Trophoblast cell (in vitro differentiated cells and primary cell): Measurements from ENCODE around the gene ZNF331.

Experiments
- DNase-seq, 2 donors: peaks; one replicate each; pipeline ENCODE4 v3.0.0-alpha.2; 2016
- H2AFZ ChIP-seq: 2 replicates; pipeline ENCODE4 v1.6.1; 2013; ENCODE audit warnings: low read length, moderate library complexity, mild to moderate bottlenecking; ENCODE audit not compliant: insufficient read depth, poor library complexity
- H2AK5ac ChIP-seq: 2 replicates; pipeline ENCODE4 v1.6.1; 2013; ENCODE audit warnings: mild to moderate bottlenecking, low read length
- H2BK120ac ChIP-seq: 2 replicates; pipeline ENCODE4 v1.6.1; 2013; ENCODE audit warnings: low read length, mild to moderate bottlenecking, moderate library complexity; ENCODE audit not compliant: insufficient read depth, poor library complexity
- H2BK12ac ChIP-seq: 2 replicates; pipeline ENCODE4 v1.6.1; 2013; ENCODE audit warnings: mild to moderate bottlenecking, low read length, moderate library complexity
- H2BK5ac ChIP-seq: 2 replicates; pipeline ENCODE4 v1.6.1; 2013; ENCODE audit warnings: low read length, low read depth, moderate library complexity, mild to moderate bottlenecking; ENCODE audit not compliant: poor library complexity
- H3K14ac ChIP-seq: 2 replicates; pipeline ENCODE4 v1.6.1; 2013; ENCODE audit warnings: mild to moderate bottlenecking, low read length
- H3K18ac ChIP-seq: 2 replicates; pipeline ENCODE4 v1.6.1; 2013; ENCODE audit warnings: mild to moderate bottlenecking, low read length
- H3K23ac ChIP-seq: 2 replicates; pipeline ENCODE4 v1.6.1; 2013; ENCODE audit warnings: low read length
- H3K27ac ChIP-seq: 2 replicates; pipeline ENCODE4 v1.5.1; 2013; ENCODE audit warnings: low read depth, mild to moderate bottlenecking, inconsistent platforms, low read length, moderate library complexity
- H3K27me3 ChIP-seq: 2 replicates; pipeline ENCODE4 v1.6.1; 2013; ENCODE audit warnings: inconsistent platforms, mild to moderate bottlenecking, low read length, moderate library complexity; ENCODE audit not compliant: insufficient read depth
- H3K36me3 ChIP-seq, 2 experiments: 1 replicate in 1 of 2; 2 replicates in 1 of 2; pipeline ENCODE4 v1.6.1; 2013; ENCODE audit warnings: low read length in 2 of 2, mild to moderate bottlenecking in 2 of 2, moderate library complexity in 1 of 2; ENCODE audit not compliant: insufficient read depth in 2 of 2, control insufficient read depth in 1 of 2
- H3K4ac ChIP-seq: 2 replicates; pipeline ENCODE4 v1.6.1; 2013; ENCODE audit warnings: low read depth, mild to moderate bottlenecking, low read length, moderate library complexity
- H3K4me1 ChIP-seq, 2 experiments: 1 replicate in 1 of 2; 2 replicates in 1 of 2; pipeline ENCODE4 v1.6.1; 2013; ENCODE audit warnings: low read length in 2 of 2, mild to moderate bottlenecking in 2 of 2, moderate library complexity in 1 of 2; ENCODE audit not compliant: insufficient read depth in 2 of 2, control insufficient read depth in 1 of 2
- H3K4me2 ChIP-seq: 2 replicates; pipeline ENCODE4 v1.6.1; 2013; ENCODE audit warnings: inconsistent platforms, mild to moderate bottlenecking, low read length, moderate library complexity
- H3K4me3 ChIP-seq: 2 replicates; pipeline ENCODE4 v1.5.1; 2013; ENCODE audit warnings: mild to moderate bottlenecking, low read depth, low read length, inconsistent platforms
- H3K79me1 ChIP-seq: one replicate; pipeline ENCODE4 v1.6.1; 2013; ENCODE audit warnings: low read length
- H3K79me2 ChIP-seq: 2 replicates; pipeline ENCODE4 v1.6.1; 2013; ENCODE audit warnings: low read length, mild to moderate bottlenecking; ENCODE audit not compliant: control insufficient read depth, insufficient read depth, poor library complexity
- H3K9ac ChIP-seq: 2 replicates; pipeline ENCODE4 v1.6.1; 2013; ENCODE audit warnings: mild to moderate bottlenecking, low read length
- H3K9me3 ChIP-seq: 2 replicates; pipeline ENCODE4 v1.6.1; 2013; ENCODE audit warnings: low read depth, mild to moderate bottlenecking, control low read depth, inconsistent platforms, low read length; ENCODE audit not compliant: insufficient read depth
- H4K12ac ChIP-seq: 2 replicates; pipeline ENCODE4 v1.6.1; 2013; ENCODE audit warnings: low read depth, mild to moderate bottlenecking, low read length, moderate library complexity
- H4K8ac ChIP-seq: 2 replicates; pipeline ENCODE4 v1.6.1; 2013; ENCODE audit warnings: low read depth, mild to moderate bottlenecking, low read length, moderate library complexity
- H4K91ac ChIP-seq: one replicate; pipeline ENCODE4 v1.6.1; 2013; ENCODE audit warnings: low read depth, mild to moderate bottlenecking, low read length, moderate library complexity
- WGBS: extraction: QIAGEN DNeasy Blood & Tissue Kit; methylation state at CpG from one replicate; pipeline ENCODE4 v1.1.7; 2013; ENCODE audit warnings: missing lambda C conversion rate; ENCODE audit not compliant: insufficient read length, insufficient coverage; ENCODE audit errors: extremely low coverage; 5-methylcytosine and 5-hydroxymethylcytosine counted together

The ZNF331 gene

GRCh38 chr19:53576941-53577653 lies 39.2 kb downstream of the ZNF331 start:
- Histone ChIP-seq H3K27me3 (no peaks in the 10 kb centered on the region), H3K14ac (no peak overlapping the region), H3K23ac (no peak overlapping the region), H3K4me1 (peaks cover 3 to 8% of the 10 kb centered on the region in 2 experiments), H3K18ac (no peak overlapping the region), H3K9ac (no peak overlapping the region), H3K79me1 (peaks cover 8% of the 10 kb centered on the region), H2BK12ac (no peak overlapping the region), H3K4ac (no peak overlapping the region), H3K36me3 (peaks cover 31 to 37% of the 10 kb centered on the region in 2 experiments), H4K8ac (no peak overlapping the region), H3K27ac (no peak overlapping the region), H2BK120ac (no peak overlapping the region), H4K91ac (no peak overlapping the region), H3K4me3 (no peak overlapping the region), H3K4me2 (no peak overlapping the region), H2BK5ac (no peak overlapping the region), H2AFZ (no peak overlapping the region), H2AK5ac (no peak overlapping the region), H4K12ac (no peak overlapping the region), H3K79me2 (no peaks in the 10 kb centered on the region), H3K9me3 (peaks cover 11% of the 10 kb centered on the region)
- WGBS: no CpG with 5 or more reads among the region's 20 CpGs
- DNase-seq: peak; percentile 89 to 96

GRCh38 chr19:53577968-53578367 lies 40.0 kb downstream of the ZNF331 start:
- H3K79me1 ChIP-seq: peaks cover 12% of the 10 kb centered on the region

GRCh38 chr19:53579518-53579917 lies 41.6 kb downstream of the ZNF331 start:
- Histone ChIP-seq H3K14ac (no peak overlapping the region), H4K12ac (no peak overlapping the region), H3K79me2 (no peaks in the 10 kb centered on the region), H3K4me1 (peaks cover 4 to 8% of the 10 kb centered on the region in 2 experiments), H2BK5ac (no peak overlapping the region), H2BK120ac (no peak overlapping the region), H3K4ac (no peak overlapping the region), H3K36me3 (peaks cover 21 to 26% of the 10 kb centered on the region in 2 experiments), H3K27me3 (no peaks in the 10 kb centered on the region), H3K9me3 (peaks cover 11% of the 10 kb centered on the region), H2AFZ (no peak overlapping the region), H4K91ac (no peak overlapping the region), H3K4me2 (no peak overlapping the region), H3K79me1 (peaks cover 14% of the 10 kb centered on the region), H4K8ac (no peak overlapping the region), H3K4me3 (no peak overlapping the region), H3K18ac (no peak overlapping the region), H2AK5ac (no peak overlapping the region), H3K27ac (no peak overlapping the region), H3K9ac (no peak overlapping the region), H2BK12ac (no peak overlapping the region), H3K23ac (no peak overlapping the region)
- no CpG with 5 or more reads among the region's 2 CpGs for WGBS
- no peak for DNase-seq

More at GRCh38 chr19:53577968-53578367, 40.0 kb downstream of the ZNF331 start:
- no peak overlapping the region for H3K4me3 ChIP-seq
- H3K14ac ChIP-seq: no peak overlapping the region
- H3K18ac ChIP-seq: no peak overlapping the region
- H3K79me2 ChIP-seq: no peaks in the 10 kb centered on the region
- no peak overlapping the region for H3K27ac ChIP-seq
- H2BK12ac ChIP-seq: no peak overlapping the region
- no peak overlapping the region for H3K4ac ChIP-seq
- peaks cover 31 to 37% of the 10 kb centered on the region in 2 experiments for H3K36me3 ChIP-seq
- H3K4me2 ChIP-seq: no peak overlapping the region
- H3K9me3 ChIP-seq: peaks cover 11% of the 10 kb centered on the region
- no peak overlapping the region for H4K8ac ChIP-seq
- no peak overlapping the region for H3K23ac ChIP-seq
- no peak overlapping the region for H2AK5ac ChIP-seq
- no peak overlapping the region for H2AFZ ChIP-seq
- H2BK120ac ChIP-seq: no peak overlapping the region
- DNase-seq: peak; percentile 67 to 78
- no peaks in the 10 kb centered on the region for H3K27me3 ChIP-seq
- no CpG with 5 or more reads among the region's 12 CpGs for WGBS
- H3K4me1 ChIP-seq: peaks cover 4 to 8% of the 10 kb centered on the region in 2 experiments
- H4K12ac ChIP-seq: no peak overlapping the region
- no peak overlapping the region for H4K91ac ChIP-seq
- H2BK5ac ChIP-seq: no peak overlapping the region
- no peak overlapping the region for H3K9ac ChIP-seq

- H3K27ac ChIP-seq: peak overlapping the region; percentile 54
- H3K14ac ChIP-seq: peak overlapping the region; percentile 65
- H3K4ac ChIP-seq: no peak overlapping the region
- H3K23ac ChIP-seq: no peak overlapping the region
- peak overlapping the region; percentile 82 for H2BK120ac ChIP-seq
- H3K79me2 ChIP-seq: no peaks in the 10 kb centered on the region
- no peak overlapping the region for H3K9ac ChIP-seq
- peak overlapping the region; percentile 67 for H2AK5ac ChIP-seq
- H3K79me1 ChIP-seq: peaks cover 14% of the 10 kb centered on the region
- peaks cover 4 to 8% of the 10 kb centered on the region in 2 experiments for H3K4me1 ChIP-seq
- H2BK5ac ChIP-seq: peak overlapping the region; percentile 83
- H3K4me3 ChIP-seq: no peak overlapping the region
- peak overlapping the region; percentile 26 for H3K18ac ChIP-seq
- H3K36me3 ChIP-seq: peaks cover 12 to 21% of the 10 kb centered on the region in 2 experiments
- H4K12ac ChIP-seq: no peak overlapping the region
- peak; percentile 73 to 96 for DNase-seq
- H3K9me3 ChIP-seq: peaks cover 11% of the 10 kb centered on the region
- peak overlapping the region; percentile 85 for H4K91ac ChIP-seq
- H2BK12ac ChIP-seq: peak overlapping the region; percentile 41
- no peak overlapping the region for H3K4me2 ChIP-seq
- no peak overlapping the region for H2AFZ ChIP-seq
- H3K27me3 ChIP-seq: no peaks in the 10 kb centered on the region
- WGBS: no CpG with 5 or more reads among the region's 17 CpGs
- peak overlapping the region; percentile 81 for H4K8ac ChIP-seq
Measured at GRCh38 chr19:53580871-53581835, 43.2 kb downstream of the ZNF331 start.
